ENCODE measurements around the gene C2orf76.

C2orf76 gene

GRCh38 chr2:119256582-119256921 is 110.1 kb downstream of the C2orf76 start:
- no peaks in the 10 kb centered on the region for H3K9me3 ChIP-seq (ENCODE audit: low read length)
- peak overlapping the region; percentile 48 for H3K4me3 ChIP-seq (ENCODE audit: low read length)
- H3K36me3 ChIP-seq (ENCODE audit: insufficient read depth, low read length) = no peaks in the 10 kb centered on the region
- H3K27me3 ChIP-seq (ENCODE audit: insufficient read depth, low read length) = peaks cover 4% of the 10 kb centered on the region
- peak overlapping the region; percentile 24 for H2AFZ ChIP-seq (ENCODE audit: low read depth, low read length)
- H3K4me1 ChIP-seq (ENCODE audit: insufficient read depth, low read length) = peaks cover 45% of the 10 kb centered on the region

DNA sequence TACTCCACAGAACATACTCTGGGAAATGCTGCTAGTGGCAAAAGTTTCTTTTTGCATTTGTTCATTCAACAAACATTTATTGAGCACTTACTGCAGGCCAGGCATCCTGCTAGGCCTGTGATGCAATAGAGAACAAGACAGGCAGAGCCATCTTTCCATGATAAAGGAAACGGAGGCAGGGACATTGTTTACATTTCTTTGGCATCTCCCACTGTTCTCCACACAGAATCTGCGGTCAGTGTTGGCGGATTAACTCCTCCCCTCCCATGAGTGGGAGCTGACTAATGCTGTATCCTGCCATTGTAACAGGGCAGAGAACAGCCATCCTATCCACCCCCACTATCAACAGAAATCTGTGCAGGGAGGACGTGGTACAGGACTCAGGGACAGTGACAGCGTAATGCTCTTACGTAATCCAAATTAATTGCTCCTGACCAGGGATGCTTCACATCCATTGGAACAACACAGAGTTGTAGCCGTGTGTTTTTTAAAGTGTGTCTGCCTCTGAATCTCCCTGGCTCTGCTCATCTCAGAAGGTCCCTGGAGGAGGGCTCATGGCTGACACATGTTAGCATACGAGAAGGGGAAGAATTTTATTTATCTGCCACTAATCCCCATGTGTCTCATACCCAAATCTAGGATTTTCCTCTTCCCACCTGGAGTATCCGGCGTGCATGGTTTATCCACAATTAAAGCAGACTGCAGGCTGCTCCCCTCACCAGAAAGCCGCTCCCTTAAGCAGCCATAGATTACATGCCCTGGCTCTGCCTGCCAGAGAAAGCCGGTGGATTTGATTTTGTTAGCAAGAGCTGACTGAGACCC is 110.7 kb downstream of the C2orf76 start:
- H3K4me3 ChIP-seq (ENCODE audit: low read length) = peak overlapping the region; percentile 48

DNA sequence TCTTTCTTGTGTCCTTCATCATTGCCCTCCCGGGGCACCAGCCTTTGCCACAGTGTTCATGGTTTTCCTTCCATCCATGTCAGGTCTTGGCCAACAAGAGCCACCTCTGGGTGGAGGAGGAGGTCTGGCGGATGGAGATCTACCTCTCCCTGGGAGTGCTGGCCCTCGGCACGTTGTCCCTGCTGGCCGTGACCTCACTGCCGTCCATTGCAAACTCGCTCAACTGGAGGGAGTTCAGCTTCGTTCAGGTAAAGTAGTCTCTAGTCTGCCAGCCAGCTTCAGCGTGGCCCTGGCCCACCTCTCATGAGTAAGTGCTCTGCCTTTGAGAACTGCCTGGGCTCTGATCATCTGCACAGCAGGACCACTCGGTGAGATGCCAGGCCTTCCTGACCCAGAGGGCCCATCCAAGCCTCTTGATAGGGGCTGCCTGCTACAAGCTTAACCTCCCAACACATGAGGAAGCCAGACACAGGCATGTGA is 112.0 kb downstream of the C2orf76 start:
- H3K4me3 ChIP-seq (ENCODE audit: low read length) = no peak overlapping the region
- peaks cover 6% of the 10 kb centered on the region for H3K27me3 ChIP-seq (ENCODE audit: insufficient read depth, low read length)
- H3K9me3 ChIP-seq (ENCODE audit: low read length) = no peaks in the 10 kb centered on the region
- no peak overlapping the region for H2AFZ ChIP-seq (ENCODE audit: low read depth, low read length)
- H3K36me3 ChIP-seq (ENCODE audit: insufficient read depth, low read length) = no peaks in the 10 kb centered on the region
- H3K4me1 ChIP-seq (ENCODE audit: insufficient read depth, low read length) = peaks cover 46% of the 10 kb centered on the region

More for the DNA sequence above, 110.7 kb downstream of the C2orf76 start:
- Histone ChIP-seq H3K9me3 (ENCODE audit: low read length) (no peaks in the 10 kb centered on the region), H3K27me3 (ENCODE audit: insufficient read depth, low read length) (peaks cover 4% of the 10 kb centered on the region), H2AFZ (ENCODE audit: low read depth, low read length) (peak overlapping the region; percentile 24), H3K36me3 (ENCODE audit: insufficient read depth, low read length) (no peaks in the 10 kb centered on the region), H3K4me1 (ENCODE audit: insufficient read depth, low read length) (peaks cover 46% of the 10 kb centered on the region)

GRCh38 chr2:119253760-119254600 is 112.7 kb downstream of the C2orf76 start:
- Histone ChIP-seq H3K4me3 (ENCODE audit: low read length) (no peak overlapping the region), H3K4me1 (ENCODE audit: insufficient read depth, low read length) (peaks cover 39% of the 10 kb centered on the region), H2AFZ (ENCODE audit: low read depth, low read length) (no peak overlapping the region), H3K9me3 (ENCODE audit: low read length) (no peaks in the 10 kb centered on the region), H3K27me3 (ENCODE audit: insufficient read depth, low read length) (peaks cover 6% of the 10 kb centered on the region), H3K36me3 (ENCODE audit: insufficient read depth, low read length) (no peaks in the 10 kb centered on the region)

DNA sequence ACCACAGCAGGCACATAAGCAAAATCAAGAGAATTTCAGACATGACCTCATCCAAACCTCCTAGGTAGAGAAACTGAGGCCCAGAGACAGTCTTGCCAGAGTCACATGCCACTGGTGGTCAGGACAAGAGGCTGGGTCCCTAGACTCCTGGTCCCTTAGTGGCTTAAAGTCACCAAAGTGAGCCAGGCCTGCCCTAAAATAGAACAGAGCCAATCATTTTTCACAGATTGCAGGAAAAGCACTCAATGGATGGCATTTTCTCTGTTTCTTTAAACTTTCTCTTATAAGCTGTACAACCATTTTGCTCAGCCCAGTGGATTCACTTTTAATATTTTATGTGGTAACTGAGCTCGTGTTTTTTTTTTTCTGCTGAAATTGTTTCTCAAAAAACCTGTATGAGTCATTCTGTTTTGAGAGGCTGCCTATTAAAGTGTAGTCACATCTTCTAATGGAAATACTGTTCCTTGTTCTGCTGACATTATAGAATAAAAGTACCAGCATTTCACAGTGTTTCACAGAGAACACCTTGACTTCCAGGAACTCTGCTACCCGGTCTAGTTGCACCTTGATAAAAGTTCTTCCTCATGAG is 113.4 kb downstream of the C2orf76 start:
- H3K9me3 ChIP-seq (ENCODE audit: low read length) = no peaks in the 10 kb centered on the region
- H3K27me3 ChIP-seq (ENCODE audit: insufficient read depth, low read length) = peaks cover 8% of the 10 kb centered on the region
- H3K4me1 ChIP-seq (ENCODE audit: insufficient read depth, low read length) = peaks cover 36% of the 10 kb centered on the region
- H3K36me3 ChIP-seq (ENCODE audit: insufficient read depth, low read length) = no peaks in the 10 kb centered on the region
- no peak overlapping the region for H3K4me3 ChIP-seq (ENCODE audit: low read length)
- no peak overlapping the region for H2AFZ ChIP-seq (ENCODE audit: low read depth, low read length)
